Activated CD4-positive, alpha-beta T cell treated with anti-CD3 and anti-CD28 coated beads, Interleukin-2, amount 10 ng/mL, durations not matched to agents 7 days and 5 days (primary cell): Measurements from ENCODE around the gene PRAME. TPM values are rescaled to one million over a fixed set of nuclear protein-coding genes. Genes with fewer than 3 reads are reported as not detected.

Experiments used
- CTCF ChIA-PET: fragments of 350-600 bp; sonication (Branson Sonifier 250); formaldehyde crosslinking; loops from one replicate; lab custom pipeline; 2021; ENCODE audit warnings: antibody characterized with exemption; lab: Charles Lee
- POLR2A ChIA-PET: fragments of 350-600 bp; sonication (Branson Sonifier 250); formaldehyde crosslinking; loops from one replicate; lab custom pipeline; 2021; ENCODE audit warnings: antibody characterized with exemption; lab: Charles Lee
- DNase-seq: peaks from one replicate; pipeline ENCODE4 v3.0.0-alpha.2; 2020
- H3K27ac Mint-ChIP-seq: one replicate; pipeline ENCODE4 v1.8.0; 2021; ENCODE audit warnings: mild to moderate bottlenecking, moderate library complexity, mixed read lengths
- H3K27me3 Mint-ChIP-seq: one replicate; pipeline ENCODE4 v1.8.0; 2021; ENCODE audit warnings: mixed read lengths
- H3K36me3 Mint-ChIP-seq: one replicate; pipeline ENCODE4 v1.8.0; 2021; ENCODE audit warnings: low read depth, mixed read lengths
- H3K4me1 Mint-ChIP-seq: one replicate; pipeline ENCODE4 v1.8.0; 2021; ENCODE audit warnings: mixed read lengths
- H3K4me3 Mint-ChIP-seq: one replicate; pipeline ENCODE4 v1.8.0; 2021; ENCODE audit warnings: mild to moderate bottlenecking, moderate library complexity, mixed read lengths
- H3K9me3 Mint-ChIP-seq: one replicate; pipeline ENCODE4 v1.8.0; 2021; ENCODE audit warnings: mixed read lengths
- total RNA-seq, 2 experiments: library from RNA; stranded (reverse); gene quantifications; one replicate each; pipeline ENCODE4 v1.2.3, GENCODE V29; 2021

PRAME gene
- total RNA-seq, 2 experiments from 2014 or later = not detected

GRCh38 chr22:22554587-22555284 is 4.3 kb downstream of the PRAME start:
- ChIA-PET POLR2A (no interaction called here), CTCF (no interaction called here)
- no peak overlapping the region for H3K4me3 Mint-ChIP-seq
- H3K27ac Mint-ChIP-seq = no peak overlapping the region
- DNase-seq = no peak
- peaks cover 4% of the 10 kb centered on the region for H3K4me1 Mint-ChIP-seq
- H3K27me3 Mint-ChIP-seq = no peaks in the 10 kb centered on the region
- no peaks in the 10 kb centered on the region for H3K9me3 Mint-ChIP-seq
- H3K36me3 Mint-ChIP-seq = no peaks in the 10 kb centered on the region

- ChIA-PET CTCF (no interaction called here), POLR2A (no interaction called here)
- Mint-ChIP-seq H3K27ac (no peak overlapping the region), H3K27me3 (no peaks in the 10 kb centered on the region), H3K36me3 (no peaks in the 10 kb centered on the region), H3K9me3 (no peaks in the 10 kb centered on the region), H3K4me1 (peaks cover 1% of the 10 kb centered on the region), H3K4me3 (no peak overlapping the region)
- DNase-seq = no peak
These were observed 5.1 kb downstream of the PRAME start for GRCh38 chr22:22553735-22554586.

GRCh38 chr22:22553141-22553540 is 5.9 kb downstream of the PRAME start:
- no peak overlapping the region for H3K27ac Mint-ChIP-seq
- ChIA-PET POLR2A (no interaction called here), CTCF (no interaction called here)
- no peak overlapping the region for H3K4me3 Mint-ChIP-seq
- H3K27me3 Mint-ChIP-seq = no peaks in the 10 kb centered on the region
- H3K36me3 Mint-ChIP-seq = no peaks in the 10 kb centered on the region
- no peaks in the 10 kb centered on the region for H3K4me1 Mint-ChIP-seq
- DNase-seq = no peak
- H3K9me3 Mint-ChIP-seq = no peaks in the 10 kb centered on the region

- H3K4me3 Mint-ChIP-seq = no peak overlapping the region
- no peaks in the 10 kb centered on the region for H3K27me3 Mint-ChIP-seq
- no peak for DNase-seq
- H3K27ac Mint-ChIP-seq = no peak overlapping the region
- H3K4me1 Mint-ChIP-seq = no peaks in the 10 kb centered on the region
- H3K9me3 Mint-ChIP-seq = no peaks in the 10 kb centered on the region
- ChIA-PET CTCF (no interaction called here), POLR2A (no interaction called here)
- H3K36me3 Mint-ChIP-seq = no peaks in the 10 kb centered on the region
These were observed 6.4 kb downstream of the PRAME start for GRCh38 chr22:22552630-22553029.

GRCh38 chr22:22550789-22551434 is 8.2 kb downstream of the PRAME start:
- Mint-ChIP-seq H3K9me3 (no peaks in the 10 kb centered on the region), H3K4me1 (no peaks in the 10 kb centered on the region), H3K4me3 (no peak overlapping the region), H3K27me3 (no peaks in the 10 kb centered on the region), H3K36me3 (no peaks in the 10 kb centered on the region), H3K27ac (no peak overlapping the region)
- DNase-seq = no peak
- POLR2A ChIA-PET = no interaction called here
- CTCF ChIA-PET = no interaction called here

GRCh38 chr22:22548910-22549309 is 10.2 kb downstream of the PRAME start:
- POLR2A ChIA-PET = no interaction called here
- no peaks in the 10 kb centered on the region for H3K4me1 Mint-ChIP-seq
- no peaks in the 10 kb centered on the region for H3K36me3 Mint-ChIP-seq
- H3K4me3 Mint-ChIP-seq = no peak overlapping the region
- no peak for DNase-seq
- CTCF ChIA-PET = no interaction called here
- H3K9me3 Mint-ChIP-seq = no peaks in the 10 kb centered on the region
- no peak overlapping the region for H3K27ac Mint-ChIP-seq
- no peaks in the 10 kb centered on the region for H3K27me3 Mint-ChIP-seq

GRCh38 chr22:22548317-22548716 is 10.7 kb downstream of the PRAME start:
- Mint-ChIP-seq H3K36me3 (no peaks in the 10 kb centered on the region), H3K9me3 (no peaks in the 10 kb centered on the region), H3K27ac (no peak overlapping the region), H3K4me3 (no peak overlapping the region), H3K4me1 (no peaks in the 10 kb centered on the region), H3K27me3 (no peaks in the 10 kb centered on the region)
- no peak for DNase-seq
- ChIA-PET POLR2A (no interaction called here), CTCF (no interaction called here)

GRCh38 chr22:22547692-22548300 is 11.3 kb downstream of the PRAME start:
- Mint-ChIP-seq H3K4me1 (no peaks in the 10 kb centered on the region), H3K27me3 (peaks cover 2% of the 10 kb centered on the region), H3K9me3 (no peaks in the 10 kb centered on the region), H3K27ac (no peak overlapping the region), H3K36me3 (no peaks in the 10 kb centered on the region), H3K4me3 (no peak overlapping the region)
- no peak for DNase-seq
- CTCF ChIA-PET = no interaction called here
- POLR2A ChIA-PET = no interaction called here

GRCh38 chr22:22547226-22547625 is 11.8 kb downstream of the PRAME start:
- POLR2A ChIA-PET = no interaction called here
- Mint-ChIP-seq H3K4me1 (no peaks in the 10 kb centered on the region), H3K27ac (no peak overlapping the region), H3K27me3 (peaks cover 3% of the 10 kb centered on the region), H3K9me3 (no peaks in the 10 kb centered on the region), H3K36me3 (no peaks in the 10 kb centered on the region), H3K4me3 (no peak overlapping the region)
- DNase-seq = no peak
- CTCF ChIA-PET = no interaction called here

GRCh38 chr22:22546490-22546889 is 12.6 kb downstream of the PRAME start:
- ChIA-PET POLR2A (no interaction called here), CTCF (no interaction called here)
- no peak overlapping the region for H3K4me3 Mint-ChIP-seq
- H3K27me3 Mint-ChIP-seq = peaks cover 3% of the 10 kb centered on the region
- no peak overlapping the region for H3K27ac Mint-ChIP-seq
- no peaks in the 10 kb centered on the region for H3K4me1 Mint-ChIP-seq
- no peaks in the 10 kb centered on the region for H3K9me3 Mint-ChIP-seq
- H3K36me3 Mint-ChIP-seq = no peaks in the 10 kb centered on the region
- no peak for DNase-seq

- Mint-ChIP-seq H3K27ac (no peak overlapping the region), H3K36me3 (no peaks in the 10 kb centered on the region), H3K4me1 (no peaks in the 10 kb centered on the region), H3K9me3 (no peaks in the 10 kb centered on the region), H3K27me3 (peaks cover 3% of the 10 kb centered on the region), H3K4me3 (no peak overlapping the region)
- ChIA-PET CTCF (no interaction called here), POLR2A (no interaction called here)
- DNase-seq = no peak
These were observed 14.0 kb downstream of the PRAME start for GRCh38 chr22:22545084-22545483.

- no peaks in the 10 kb centered on the region for H3K36me3 Mint-ChIP-seq
These were observed 20.7 kb downstream of the PRAME start for GRCh38 chr22:22538226-22538989.

More at GRCh38 chr22:22538226-22538989, 20.7 kb downstream of the PRAME start:
- no peak for DNase-seq
- ChIA-PET CTCF (no interaction called here), POLR2A (no interaction called here)
- H3K4me3 Mint-ChIP-seq = no peak overlapping the region
- H3K27ac Mint-ChIP-seq = no peak overlapping the region
- peaks cover 8% of the 10 kb centered on the region for H3K27me3 Mint-ChIP-seq
- H3K4me1 Mint-ChIP-seq = no peaks in the 10 kb centered on the region
- H3K9me3 Mint-ChIP-seq = no peaks in the 10 kb centered on the region
